GM12891 (cell line): ENCODE data around the gene ADAMTSL1.

Source experiments
- DNase-seq: peaks from one replicate; pipeline ENCODE4 v3.0.0; 2011; ENCODE audit warnings: low spot score; ENCODE audit not compliant: insufficient read length
- FAIRE-seq: peaks from 2 replicates; lab custom pipeline; 2011; peaks lifted over from hg19 to GRCh38; lab: Jason Lieb, UNC
- PAX5 ChIP-seq: IDR thresholded peaks from 2 replicates; pipeline ENCODE4 v1.6.1; 2011; ENCODE audit warnings: low read length, moderate library complexity, mild to moderate bottlenecking; ENCODE audit not compliant: insufficient read depth, severe bottlenecking
- POLR2A ChIP-seq: IDR thresholded peaks from 2 replicates; pipeline ENCODE4 v1.6.1; 2011; ENCODE audit warnings: low read depth, low read length, control low read depth
- POLR2AphosphoS5 ChIP-seq: IDR thresholded peaks from 2 replicates; pipeline ENCODE4 v1.6.1; 2011; ENCODE audit warnings: low read depth, low read length, control low read depth
- POU2F2 ChIP-seq: IDR thresholded peaks from 2 replicates; pipeline ENCODE4 v1.6.1; 2011; ENCODE audit warnings: low read depth, mild to moderate bottlenecking, control low read depth, low read length, moderate library complexity
- SPI1 ChIP-seq: IDR thresholded peaks from 2 replicates; pipeline ENCODE4 v1.6.1; 2011; ENCODE audit warnings: low read depth, low read length, control low read depth
- TAF1 ChIP-seq: IDR thresholded peaks from 2 replicates; pipeline ENCODE4 v1.6.1; 2011; ENCODE audit warnings: low read depth, low read length, control low read depth

Gene ADAMTSL1

DNA sequence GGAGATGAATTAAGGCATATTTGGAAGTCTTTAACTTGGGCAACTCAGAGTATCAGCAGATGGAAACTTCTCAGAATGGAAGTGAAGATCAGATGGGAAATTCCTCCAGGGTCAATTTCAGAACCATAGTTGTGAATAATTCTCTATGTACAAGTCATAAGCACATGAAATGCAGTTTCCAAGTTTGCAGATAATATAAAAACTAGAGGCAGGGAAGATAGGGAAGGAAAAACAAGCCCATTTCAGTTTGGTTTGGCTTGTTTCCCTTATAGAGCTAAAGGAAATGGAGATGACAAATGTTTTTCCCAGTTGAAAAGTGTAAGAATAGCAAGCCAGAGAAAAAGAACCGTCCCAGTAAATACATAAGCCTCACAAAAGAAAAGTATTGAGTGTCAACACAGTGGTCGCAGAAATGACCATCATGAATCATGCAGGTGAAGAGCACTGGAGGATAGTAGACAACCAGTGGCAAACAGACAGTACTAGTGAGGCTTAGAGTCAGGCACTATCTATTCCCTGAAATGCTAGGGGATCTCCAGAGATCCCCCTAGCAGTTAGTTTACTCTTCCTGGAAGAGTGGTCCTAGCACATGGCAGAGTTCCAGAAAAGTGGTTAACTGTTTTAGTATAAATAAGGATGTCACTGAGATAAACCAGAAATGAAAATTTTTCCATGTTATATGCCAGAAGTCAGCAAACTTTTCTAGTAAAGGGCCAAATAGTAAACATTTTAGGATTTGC lies 313.1 kb downstream of the ADAMTSL1 start:
- TF ChIP-seq TAF1 (no peak), POLR2AphosphoS5 (no peak), PAX5 (no peak), POLR2A (no peak), POU2F2 (no peak), SPI1 (no peak)
- DNase-seq (no peak), FAIRE-seq (no peak)

- no peak for DNase-seq
- FAIRE-seq: no peak
- TF ChIP-seq PAX5 (no peak), POLR2AphosphoS5 (no peak)
Measured at GRCh38 chr9:18788256-18788655, 314.3 kb downstream of the ADAMTSL1 start.

GRCh38 chr9:18791074-18791473 lies 317.1 kb downstream of the ADAMTSL1 start:
- TF ChIP-seq TAF1 (no peak), POLR2A (no peak), POLR2AphosphoS5 (no peak), POU2F2 (no peak)
- DNase-seq (no peak), FAIRE-seq (no peak)

- TF ChIP-seq POLR2AphosphoS5: no peak
- TF ChIP-seq TAF1: no peak
- TF ChIP-seq PAX5: no peak
- TF ChIP-seq POU2F2: no peak
- TF ChIP-seq POLR2A: no peak
- no peak for TF ChIP-seq SPI1
- FAIRE-seq: no peak
- no peak for DNase-seq
Measured at GRCh38 chr9:18793122-18793521, 319.2 kb downstream of the ADAMTSL1 start.

- FAIRE-seq (no peak), DNase-seq (no peak)
- TF ChIP-seq PAX5: no peak
- TF ChIP-seq SPI1: no peak
- TF ChIP-seq POLR2A: no peak
- no peak for TF ChIP-seq POU2F2
- no peak for TF ChIP-seq TAF1
- no peak for TF ChIP-seq POLR2AphosphoS5
Measured at GRCh38 chr9:18795947-18796671, 322.2 kb downstream of the ADAMTSL1 start.

DNA sequence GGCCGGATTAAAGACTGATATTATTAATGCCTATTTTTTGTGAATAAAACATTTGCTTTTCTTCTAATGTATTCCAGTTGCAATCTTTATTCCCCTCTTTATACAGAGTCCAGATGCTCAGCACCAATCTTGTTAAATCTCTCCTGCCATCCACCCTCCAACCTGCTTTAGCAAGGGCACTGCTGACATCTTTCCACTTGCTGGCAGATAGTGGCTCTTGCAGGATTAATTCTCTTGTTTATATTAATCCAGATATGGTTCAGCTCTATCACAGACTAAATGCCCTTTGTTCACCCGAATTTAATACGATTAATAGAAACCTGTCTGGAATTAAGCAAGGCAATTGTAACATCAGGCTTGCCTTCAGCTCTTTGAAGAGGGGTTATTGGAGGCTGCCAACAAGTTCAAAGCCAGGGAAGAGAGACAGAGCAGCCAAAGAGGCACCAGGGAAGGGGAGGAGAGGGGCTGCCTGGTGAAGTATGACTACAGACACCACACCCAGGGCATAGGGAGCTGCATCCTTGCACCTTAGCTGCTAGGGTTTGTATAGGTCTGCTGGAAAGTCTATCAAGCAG lies 322.8 kb downstream of the ADAMTSL1 start:
- no peak for FAIRE-seq
- DNase-seq: no peak
- no peak for TF ChIP-seq POLR2AphosphoS5
- no peak for TF ChIP-seq POLR2A
- TF ChIP-seq SPI1: no peak

DNA sequence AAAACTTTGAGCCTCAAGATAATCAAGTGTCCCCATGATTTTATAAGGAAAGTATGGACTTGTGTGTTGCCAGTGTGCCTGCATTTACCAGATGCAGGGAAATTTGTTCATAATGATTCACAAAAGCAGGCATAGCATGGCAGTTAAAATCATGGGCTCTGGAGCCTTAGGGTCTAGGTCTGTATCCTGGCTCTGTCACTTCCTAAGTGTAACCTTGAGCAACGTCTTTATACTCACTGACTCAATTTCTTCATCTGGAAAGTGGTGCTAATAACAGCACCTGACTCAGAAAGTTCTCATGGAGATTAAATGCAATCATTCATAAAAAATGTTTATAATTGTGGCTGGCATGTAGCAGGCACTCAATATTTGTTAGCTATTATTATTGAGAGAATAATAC lies 324.2 kb downstream of the ADAMTSL1 start:
- TF ChIP-seq TAF1 (no peak), POU2F2 (no peak), POLR2AphosphoS5 (no peak), SPI1 (no peak), PAX5 (no peak), POLR2A (no peak)
- FAIRE-seq: no peak
- DNase-seq: no peak

DNA sequence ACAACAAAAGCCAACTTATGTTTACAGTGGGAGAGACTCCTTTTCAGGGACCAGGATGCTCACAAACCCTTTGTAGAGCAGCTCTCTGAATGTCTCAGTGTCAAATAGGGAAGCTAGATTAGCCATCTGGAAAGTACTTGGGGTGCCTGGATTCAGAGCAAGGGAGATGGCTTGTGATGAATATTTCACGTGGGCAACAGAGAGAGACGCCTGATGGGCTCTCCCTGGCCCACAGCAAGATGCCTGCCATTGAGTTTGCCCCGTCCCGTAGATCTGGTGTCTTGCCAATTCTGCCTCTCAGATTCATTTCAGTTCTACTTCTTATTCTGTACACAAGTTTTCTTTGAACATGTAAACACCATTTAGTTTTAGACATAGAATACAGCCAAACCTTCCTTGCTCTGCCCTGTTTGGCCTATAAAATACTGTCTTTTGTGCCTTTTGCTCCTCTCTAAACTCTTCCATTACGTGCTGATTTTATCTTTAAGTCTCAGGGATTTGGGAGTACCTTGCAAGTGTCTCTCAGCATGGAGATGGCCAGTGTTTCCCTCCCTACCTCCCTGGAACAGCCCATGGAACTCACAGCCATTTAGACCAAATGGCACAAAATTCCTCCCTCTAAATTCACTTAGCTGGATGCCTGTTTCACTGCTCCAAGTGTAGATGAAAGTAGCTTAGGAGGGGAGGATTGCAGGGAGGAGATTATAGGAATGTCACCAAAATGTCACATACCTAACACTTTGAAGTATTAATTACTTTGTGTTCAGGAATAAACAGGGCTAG lies 324.7 kb downstream of the ADAMTSL1 start:
- FAIRE-seq (no peak), DNase-seq (no peak)
- no peak for TF ChIP-seq PAX5

GRCh38 chr9:18799428-18799827 lies 325.5 kb downstream of the ADAMTSL1 start:
- no peak for FAIRE-seq
- TF ChIP-seq PAX5 (no peak), TAF1 (no peak), POLR2AphosphoS5 (no peak)
- DNase-seq: no peak

DNA sequence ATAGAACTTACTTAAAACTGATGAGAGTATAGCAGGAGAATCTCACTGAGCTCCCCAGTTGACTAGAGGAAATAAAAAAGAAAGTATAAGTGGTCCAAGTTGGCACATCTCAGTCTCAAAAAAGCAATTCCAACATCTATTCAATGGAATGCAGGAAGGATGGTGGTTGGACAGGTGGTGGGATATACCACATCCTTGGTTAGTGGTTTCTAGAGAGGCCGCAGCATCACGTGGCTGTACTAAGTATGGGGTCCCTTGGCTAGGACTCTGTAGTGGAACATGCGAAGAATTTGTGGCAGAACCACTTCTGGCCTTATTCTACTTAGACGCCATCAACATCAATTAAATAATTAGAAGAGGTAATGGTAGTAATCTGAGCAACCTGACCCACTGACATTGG lies 326.6 kb downstream of the ADAMTSL1 start:
- no peak for TF ChIP-seq PAX5
- TF ChIP-seq POLR2AphosphoS5: no peak
- TF ChIP-seq SPI1: no peak
- DNase-seq (no peak), FAIRE-seq (no peak)
